ENCODE results near the gene MDFIC. TPM values are rescaled to one million over a fixed set of nuclear protein-coding genes. Genes with fewer than 3 reads are reported as not detected.
A peak's percentile ranks its signal among the peaks of the same experiment; 100 is the strongest.

Gene MDFIC
- total and polyA plus RNA-seq, 2 donors (not counting 1 experiment from before 2014, with no cell fraction given): 19.6 to 66.1 TPM

DNA sequence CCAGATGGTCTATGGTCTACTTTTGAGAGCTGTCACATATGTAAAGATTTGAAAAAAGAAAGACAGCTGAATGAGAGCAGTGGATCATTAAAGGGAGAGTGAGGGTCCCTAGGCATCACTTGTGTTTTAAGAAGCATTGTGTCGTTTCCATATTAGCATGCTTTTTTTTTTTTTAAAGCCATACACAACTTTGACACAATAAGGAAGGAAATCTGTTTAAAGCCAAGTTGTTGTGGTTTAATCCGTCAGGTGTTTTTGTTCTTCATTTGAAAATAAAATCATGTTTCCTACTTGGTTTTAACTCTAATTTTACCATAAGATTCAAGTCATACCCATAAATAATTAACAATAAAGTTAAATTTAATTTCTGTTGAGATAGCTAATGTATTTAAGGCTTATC, 53.5 kb downstream of the MDFIC start:
- no peaks in the 10 kb centered on the region for H3K27me3 ChIP-seq (replicated peaks in 1 of 4; ENCODE audit: control extremely low read depth in 1 of 4, control insufficient read depth in 3 of 4, insufficient read depth in 4 of 4, low read length in 3 of 4)
- DNase-seq: no peak
- H3K9me3 ChIP-seq (ENCODE audit: control extremely low read depth in 1 of 3, control insufficient read depth in 2 of 3, insufficient read depth in 1 of 3, low read length in 2 of 3): no peaks in the 10 kb centered on the region
- H3K4me1 ChIP-seq (ENCODE audit: control insufficient read depth in 2 of 2, insufficient read depth in 2 of 2, low read length in 2 of 2): peaks cover 14 to 22% of the 10 kb centered on the region in 2 donors
- H3K27ac ChIP-seq (ENCODE audit: low read length in 2 of 2): no peak overlapping the region
- WGBS (ENCODE audit: insufficient coverage): no CpG with 5 or more reads among the region's 2 CpGs
- Mint-ChIP-seq H3K4me1 (peaks cover 70% of the 10 kb centered on the region), H3K27ac (no peak overlapping the region), H3K4me3 (peak overlapping the region; percentile 5), H3K9me3 (ENCODE audit: insufficient read depth) (no peaks in the 10 kb centered on the region), H3K27me3 (no peaks in the 10 kb centered on the region)
- intact Hi-C loops (cut with micrococcal nuclease): loop anchor here (5.0 kb wide), 1 partner anchor 43 kb away; no protein-coding TSS in a partner anchor
- no peak overlapping the region for H3K4me3 ChIP-seq (ENCODE audit: control extremely low read depth in 1 of 5, extremely low read depth in 1 of 5, insufficient read depth in 1 of 5, low read depth in 2 of 5, low read length in 4 of 5)
- no peak for TF ChIP-seq EZH2 (IDR thresholded peaks at IDR 0.05; ENCODE audit: borderline replicate concordance, insufficient read depth, low read depth, low read length, poor library complexity, severe bottlenecking)
- TF ChIP-seq, protein P1, sequence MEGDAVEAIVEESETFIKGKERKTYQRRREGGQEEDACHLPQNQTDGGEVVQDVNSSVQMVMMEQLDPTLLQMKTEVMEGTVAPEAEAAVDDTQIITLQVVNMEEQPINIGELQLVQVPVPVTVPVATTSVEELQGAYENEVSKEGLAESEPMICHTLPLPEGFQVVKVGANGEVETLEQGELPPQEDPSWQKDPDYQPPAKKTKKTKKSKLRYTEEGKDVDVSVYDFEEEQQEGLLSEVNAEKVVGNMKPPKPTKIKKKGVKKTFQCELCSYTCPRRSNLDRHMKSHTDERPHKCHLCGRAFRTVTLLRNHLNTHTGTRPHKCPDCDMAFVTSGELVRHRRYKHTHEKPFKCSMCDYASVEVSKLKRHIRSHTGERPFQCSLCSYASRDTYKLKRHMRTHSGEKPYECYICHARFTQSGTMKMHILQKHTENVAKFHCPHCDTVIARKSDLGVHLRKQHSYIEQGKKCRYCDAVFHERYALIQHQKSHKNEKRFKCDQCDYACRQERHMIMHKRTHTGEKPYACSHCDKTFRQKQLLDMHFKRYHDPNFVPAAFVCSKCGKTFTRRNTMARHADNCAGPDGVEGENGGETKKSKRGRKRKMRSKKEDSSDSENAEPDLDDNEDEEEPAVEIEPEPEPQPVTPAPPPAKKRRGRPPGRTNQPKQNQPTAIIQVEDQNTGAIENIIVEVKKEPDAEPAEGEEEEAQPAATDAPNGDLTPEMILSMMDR (IDR thresholded peaks at IDR 0.05): no peak
- H3K4me2 ChIP-seq (replicated peaks; ENCODE audit: low read depth, low read length, poor library complexity, severe bottlenecking): peak overlapping the region; percentile 2
- H3K36me3 ChIP-seq (replicated peaks in 1 of 2; ENCODE audit: control extremely low read depth in 1 of 2, control insufficient read depth in 1 of 2, extremely low read depth in 1 of 2, insufficient read depth in 2 of 2, low read length in 1 of 2): peaks cover 1 to 5% of the 10 kb centered on the region in 2 experiments
- CTCF ChIA-PET: no interaction called here
- no peak overlapping the region for H2AFZ ChIP-seq (ENCODE audit: insufficient read depth, low read depth, low read length, poor library complexity, severe bottlenecking)
- H4K20me1 ChIP-seq (ENCODE audit: control insufficient read depth, insufficient read depth, low read length, poor library complexity, severe bottlenecking): peaks cover 21% of the 10 kb centered on the region
- ATAC-seq (ENCODE audit: low read depth): no peak
- POLR2A ChIA-PET: no interaction called here
- peaks cover 28% of the 10 kb centered on the region for H3K79me2 ChIP-seq (ENCODE audit: control insufficient read depth, insufficient read depth, low read length)
- no peak overlapping the region for H3K9ac ChIP-seq (ENCODE audit: low read length)

DNA sequence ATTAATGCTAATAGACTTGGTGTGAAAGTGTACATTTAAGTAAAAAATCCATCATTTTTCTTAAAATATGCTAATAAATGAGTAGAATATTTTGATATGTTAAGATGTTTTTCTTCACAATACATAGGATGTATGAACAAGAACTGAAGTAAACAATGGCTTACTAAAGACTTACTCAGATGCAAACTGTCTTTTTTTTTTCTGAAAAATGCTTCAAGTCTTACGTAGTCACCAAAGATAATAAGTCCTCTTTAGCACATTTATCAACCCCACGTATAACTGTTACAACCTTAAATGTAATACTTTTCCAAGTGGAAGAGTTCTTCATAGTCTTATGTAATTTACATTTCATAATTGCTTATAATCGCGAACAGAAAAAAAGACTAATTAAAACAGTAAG, 54.8 kb downstream of the MDFIC start:
- Histone ChIP-seq H3K9ac (ENCODE audit: low read length) (no peak overlapping the region), H3K27ac (ENCODE audit: low read length in 2 of 2) (no peak overlapping the region), H3K4me3 (ENCODE audit: control extremely low read depth in 1 of 5, extremely low read depth in 1 of 5, insufficient read depth in 1 of 5, low read depth in 2 of 5, low read length in 4 of 5) (no peak overlapping the region), H4K20me1 (ENCODE audit: control insufficient read depth, insufficient read depth, low read length, poor library complexity, severe bottlenecking) (peaks cover 10% of the 10 kb centered on the region), H3K4me1 (ENCODE audit: control insufficient read depth in 2 of 2, insufficient read depth in 2 of 2, low read length in 2 of 2) (peaks cover 10 to 23% of the 10 kb centered on the region in 2 donors), H3K36me3 (replicated peaks in 1 of 2; ENCODE audit: control extremely low read depth in 1 of 2, control insufficient read depth in 1 of 2, extremely low read depth in 1 of 2, insufficient read depth in 2 of 2, low read length in 1 of 2) (peaks cover 1 to 15% of the 10 kb centered on the region in 2 experiments), H3K27me3 (replicated peaks in 1 of 4; ENCODE audit: control extremely low read depth in 1 of 4, control insufficient read depth in 3 of 4, insufficient read depth in 4 of 4, low read length in 3 of 4) (no peaks in the 10 kb centered on the region), H3K4me2 (replicated peaks; ENCODE audit: low read depth, low read length, poor library complexity, severe bottlenecking) (no peak overlapping the region), H3K79me2 (ENCODE audit: control insufficient read depth, insufficient read depth, low read length) (peaks cover 18% of the 10 kb centered on the region), H3K9me3 (ENCODE audit: control extremely low read depth in 1 of 3, control insufficient read depth in 2 of 3, insufficient read depth in 1 of 3, low read length in 2 of 3) (no peaks in the 10 kb centered on the region), H2AFZ (ENCODE audit: insufficient read depth, low read depth, low read length, poor library complexity, severe bottlenecking) (no peak overlapping the region)
- CTCF ChIA-PET: no interaction called here
- ATAC-seq (ENCODE audit: low read depth): no peak
- H3K9me3 Mint-ChIP-seq (ENCODE audit: insufficient read depth): no peaks in the 10 kb centered on the region
- intact Hi-C loops (cut with micrococcal nuclease): loop anchor here (5.0 kb wide), 1 partner anchor 44 kb away; no protein-coding TSS in a partner anchor
- no peak for DNase-seq
- POLR2A ChIA-PET: no interaction called here
- H3K4me3 Mint-ChIP-seq: no peak overlapping the region
- peaks cover 68% of the 10 kb centered on the region for H3K4me1 Mint-ChIP-seq
- no peak for TF ChIP-seq EZH2 (IDR thresholded peaks at IDR 0.05; ENCODE audit: borderline replicate concordance, insufficient read depth, low read depth, low read length, poor library complexity, severe bottlenecking)
- TF ChIP-seq, protein P1 (IDR thresholded peaks at IDR 0.05): no peak
- no peaks in the 10 kb centered on the region for H3K27me3 Mint-ChIP-seq
- no peak overlapping the region for H3K27ac Mint-ChIP-seq
- no CpG with 5 or more reads among the region's 4 CpGs for WGBS (ENCODE audit: insufficient coverage)

Data from B cell (primary cell).